ENCODE results near the gene ABCF2.

Gene ABCF2

DNA sequence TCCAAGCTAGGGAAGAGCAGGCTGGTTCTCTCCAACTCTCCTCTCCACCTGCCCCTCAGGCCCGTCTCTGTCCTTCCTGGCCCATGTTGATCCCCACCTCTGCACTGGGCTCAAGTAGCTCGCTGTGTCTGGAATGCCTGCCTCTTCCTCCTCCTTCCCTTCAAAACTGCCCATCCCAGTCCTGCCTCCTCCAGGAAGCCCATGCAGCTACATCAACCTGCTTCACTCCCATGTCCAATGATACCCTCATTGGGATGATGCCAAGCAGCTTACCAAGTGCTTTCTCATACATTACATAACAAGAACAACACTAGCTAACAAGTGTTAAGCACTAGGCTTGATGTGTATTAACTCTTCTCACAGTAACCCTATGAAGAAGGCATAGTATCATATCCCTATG lies 48.2 kb downstream of the ABCF2 start:
- H3K4me1 ChIP-seq (ENCODE audit: control insufficient read depth in 2 of 2, insufficient read depth in 1 of 2, low read depth in 1 of 2, low read length in 2 of 2), result peaks cover 0 to 3% of the 10 kb centered on the region in 2 donors
- no peak overlapping the region for H3K4me2 ChIP-seq (ENCODE audit: insufficient read depth, low read length, poor library complexity, severe bottlenecking)
- no peak overlapping the region for H3K9ac ChIP-seq (ENCODE audit: low read depth, low read length, poor library complexity)
- no peak overlapping the region for H2AFZ ChIP-seq (ENCODE audit: low read length)
- no peak overlapping the region for H3K4ac ChIP-seq (ENCODE audit: low read length)
- H3K79me1 ChIP-seq (ENCODE audit: low read depth, low read length), result no peaks in the 10 kb centered on the region
- H3K4me3 ChIP-seq (ENCODE audit: low read length in 2 of 2), result no peak overlapping the region
- no peak overlapping the region for H4K8ac ChIP-seq (ENCODE audit: low read depth, low read length)
- no peak overlapping the region for H2BK5ac ChIP-seq (ENCODE audit: low read length)
- H2BK15ac ChIP-seq (ENCODE audit: low read length), result no peak overlapping the region
- no peak overlapping the region for H2AK5ac ChIP-seq (ENCODE audit: low read depth, low read length)
- H3K18ac ChIP-seq (ENCODE audit: low read length), result no peak overlapping the region
- no peak for DNase-seq (ENCODE audit: low spot score)
- peaks cover 0 to 4% of the 10 kb centered on the region in 2 donors for H3K9me3 ChIP-seq (replicated peaks in 1 of 2; ENCODE audit: control insufficient read depth in 2 of 2, insufficient read depth in 1 of 2, low read depth in 1 of 2, low read length in 2 of 2)
- no peaks in the 10 kb centered on the region for H3K36me3 ChIP-seq (replicated peaks in 1 of 2; ENCODE audit: control insufficient read depth in 2 of 2, insufficient read depth in 2 of 2, low read length in 2 of 2)
- peaks cover 2 to 52% (median 15%) of the 10 kb centered on the region in 3 experiments for H3K27me3 ChIP-seq (ENCODE audit: control insufficient read depth in 3 of 3, insufficient read depth in 3 of 3, low read depth in 1 of 3, low read length in 3 of 3)
- no peak overlapping the region for H2BK12ac ChIP-seq (ENCODE audit: low read length)
- no CpG with 5 or more reads among the region's 2 CpGs for WGBS, 2 donors (ENCODE audit: extremely low coverage in 2 of 2, insufficient read length in 2 of 2, insufficient replicate concordance in 1 of 2)
- H3K23ac ChIP-seq (ENCODE audit: low read depth, low read length, poor library complexity), result no peak overlapping the region
- H4K91ac ChIP-seq (ENCODE audit: low read depth, low read length, poor library complexity), result no peak overlapping the region
- no peak overlapping the region for H3K14ac ChIP-seq (ENCODE audit: low read length)
- H3K27ac ChIP-seq (replicated peaks; ENCODE audit: low read length), result no peak overlapping the region
- H2BK120ac ChIP-seq (ENCODE audit: low read depth, low read length), result no peak overlapping the region

DNA sequence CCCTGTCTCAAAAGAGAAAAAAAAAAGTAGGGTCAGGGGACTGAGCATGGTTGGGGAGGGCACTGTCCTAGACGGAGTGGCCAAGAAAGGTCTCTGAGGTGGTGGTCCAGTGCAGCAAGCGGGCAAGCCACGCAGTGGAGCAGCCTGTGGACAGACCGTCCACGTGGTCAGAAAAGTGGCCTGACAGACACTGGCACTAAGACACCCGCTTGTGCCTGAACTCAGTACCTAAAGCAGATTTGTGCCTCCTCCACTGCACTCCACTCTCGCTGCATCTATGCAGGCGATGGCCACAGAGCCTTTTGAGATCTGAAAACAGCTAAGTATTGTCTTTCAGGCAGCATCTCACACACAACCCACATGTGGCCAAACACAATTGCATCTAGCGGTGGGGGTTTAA lies 48.8 kb downstream of the ABCF2 start:
- H3K27me3 ChIP-seq (ENCODE audit: control insufficient read depth in 3 of 3, insufficient read depth in 3 of 3, low read depth in 1 of 3, low read length in 3 of 3), result peaks cover 2 to 52% (median 16%) of the 10 kb centered on the region in 3 experiments
- H2AK5ac ChIP-seq (ENCODE audit: low read depth, low read length), result no peak overlapping the region
- no peak overlapping the region for H3K14ac ChIP-seq (ENCODE audit: low read length)
- H3K4me3 ChIP-seq (ENCODE audit: low read length in 2 of 2), result no peak overlapping the region
- H2BK15ac ChIP-seq (ENCODE audit: low read length), result no peak overlapping the region
- no peak overlapping the region for H4K91ac ChIP-seq (ENCODE audit: low read depth, low read length, poor library complexity)
- H3K4me2 ChIP-seq (ENCODE audit: insufficient read depth, low read length, poor library complexity, severe bottlenecking), result no peak overlapping the region
- H4K8ac ChIP-seq (ENCODE audit: low read depth, low read length), result no peak overlapping the region
- no peak for DNase-seq (ENCODE audit: low spot score)
- H3K18ac ChIP-seq (ENCODE audit: low read length), result peak overlapping the region; percentile 62
- peaks cover 0 to 3% of the 10 kb centered on the region in 2 donors for H3K4me1 ChIP-seq (ENCODE audit: control insufficient read depth in 2 of 2, insufficient read depth in 1 of 2, low read depth in 1 of 2, low read length in 2 of 2)
- H2AFZ ChIP-seq (ENCODE audit: low read length), result no peak overlapping the region
- no peak overlapping the region for H2BK120ac ChIP-seq (ENCODE audit: low read depth, low read length)
- WGBS, 2 donors (ENCODE audit: extremely low coverage in 2 of 2, insufficient read length in 2 of 2, insufficient replicate concordance in 1 of 2), result no CpG with 5 or more reads among the region's 9 CpGs
- H3K23ac ChIP-seq (ENCODE audit: low read depth, low read length, poor library complexity), result no peak overlapping the region
- peaks cover 0 to 9% of the 10 kb centered on the region in 2 donors for H3K9me3 ChIP-seq (replicated peaks in 1 of 2; ENCODE audit: control insufficient read depth in 2 of 2, insufficient read depth in 1 of 2, low read depth in 1 of 2, low read length in 2 of 2)
- no peaks in the 10 kb centered on the region for H3K36me3 ChIP-seq (replicated peaks in 1 of 2; ENCODE audit: control insufficient read depth in 2 of 2, insufficient read depth in 2 of 2, low read length in 2 of 2)
- no peak overlapping the region for H3K4ac ChIP-seq (ENCODE audit: low read length)
- H3K9ac ChIP-seq (ENCODE audit: low read depth, low read length, poor library complexity), result no peak overlapping the region
- H3K79me1 ChIP-seq (ENCODE audit: low read depth, low read length), result no peaks in the 10 kb centered on the region
- H3K27ac ChIP-seq (replicated peaks; ENCODE audit: low read length), result no peak overlapping the region
- H2BK12ac ChIP-seq (ENCODE audit: low read length), result no peak overlapping the region
- no peak overlapping the region for H2BK5ac ChIP-seq (ENCODE audit: low read length)

DNA sequence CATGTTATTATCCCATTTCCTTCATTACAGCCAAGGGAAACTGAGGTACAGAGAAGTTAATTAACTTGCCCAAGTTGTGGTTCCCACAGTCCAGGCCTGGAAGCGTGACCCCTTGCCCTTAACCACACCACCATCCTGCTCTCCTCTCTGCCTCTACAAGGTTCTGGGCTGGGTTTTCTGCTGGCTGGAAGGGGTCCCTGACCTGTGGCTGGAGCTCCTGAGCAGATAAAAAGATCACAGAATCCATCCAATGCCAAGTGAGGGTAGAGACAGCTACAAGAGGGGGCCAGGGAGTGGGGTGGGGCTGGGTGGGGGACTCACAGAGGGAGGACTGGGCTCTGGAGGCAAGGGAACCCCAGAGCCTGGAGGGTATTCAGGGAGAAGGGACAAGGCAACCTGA lies 49.7 kb downstream of the ABCF2 start:
- H3K9me3 ChIP-seq (replicated peaks in 1 of 2; ENCODE audit: control insufficient read depth in 2 of 2, insufficient read depth in 1 of 2, low read depth in 1 of 2, low read length in 2 of 2), result peaks cover 0 to 12% of the 10 kb centered on the region in 2 donors
- no peak for DNase-seq (ENCODE audit: low spot score)
- H2AK5ac ChIP-seq (ENCODE audit: low read depth, low read length), result no peak overlapping the region
- H3K27ac ChIP-seq (replicated peaks; ENCODE audit: low read length), result no peak overlapping the region
- no peak overlapping the region for H2BK5ac ChIP-seq (ENCODE audit: low read length)
- no peak overlapping the region for H3K4me2 ChIP-seq (ENCODE audit: insufficient read depth, low read length, poor library complexity, severe bottlenecking)
- H3K9ac ChIP-seq (ENCODE audit: low read depth, low read length, poor library complexity), result no peak overlapping the region
- H3K4me1 ChIP-seq (ENCODE audit: control insufficient read depth in 2 of 2, insufficient read depth in 1 of 2, low read depth in 1 of 2, low read length in 2 of 2), result peaks cover 0 to 3% of the 10 kb centered on the region in 2 donors
- H2AFZ ChIP-seq (ENCODE audit: low read length), result no peak overlapping the region
- H4K8ac ChIP-seq (ENCODE audit: low read depth, low read length), result no peak overlapping the region
- no CpG with 5 or more reads among the region's 1 CpG for WGBS, 2 donors (ENCODE audit: extremely low coverage in 2 of 2, insufficient read length in 2 of 2, insufficient replicate concordance in 1 of 2)
- H3K79me1 ChIP-seq (ENCODE audit: low read depth, low read length), result no peaks in the 10 kb centered on the region
- H3K23ac ChIP-seq (ENCODE audit: low read depth, low read length, poor library complexity), result no peak overlapping the region
- H3K14ac ChIP-seq (ENCODE audit: low read length), result no peak overlapping the region
- H3K18ac ChIP-seq (ENCODE audit: low read length), result no peak overlapping the region
- H2BK15ac ChIP-seq (ENCODE audit: low read length), result no peak overlapping the region
- peaks cover 2 to 48% (median 19%) of the 10 kb centered on the region in 3 experiments for H3K27me3 ChIP-seq (ENCODE audit: control insufficient read depth in 3 of 3, insufficient read depth in 3 of 3, low read depth in 1 of 3, low read length in 3 of 3)
- H2BK12ac ChIP-seq (ENCODE audit: low read length), result no peak overlapping the region
- no peak overlapping the region for H3K4me3 ChIP-seq (ENCODE audit: low read length in 2 of 2)
- no peak overlapping the region for H4K91ac ChIP-seq (ENCODE audit: low read depth, low read length, poor library complexity)
- no peaks in the 10 kb centered on the region for H3K36me3 ChIP-seq (replicated peaks in 1 of 2; ENCODE audit: control insufficient read depth in 2 of 2, insufficient read depth in 2 of 2, low read length in 2 of 2)
- no peak overlapping the region for H3K4ac ChIP-seq (ENCODE audit: low read length)
- no peak overlapping the region for H2BK120ac ChIP-seq (ENCODE audit: low read depth, low read length)

DNA sequence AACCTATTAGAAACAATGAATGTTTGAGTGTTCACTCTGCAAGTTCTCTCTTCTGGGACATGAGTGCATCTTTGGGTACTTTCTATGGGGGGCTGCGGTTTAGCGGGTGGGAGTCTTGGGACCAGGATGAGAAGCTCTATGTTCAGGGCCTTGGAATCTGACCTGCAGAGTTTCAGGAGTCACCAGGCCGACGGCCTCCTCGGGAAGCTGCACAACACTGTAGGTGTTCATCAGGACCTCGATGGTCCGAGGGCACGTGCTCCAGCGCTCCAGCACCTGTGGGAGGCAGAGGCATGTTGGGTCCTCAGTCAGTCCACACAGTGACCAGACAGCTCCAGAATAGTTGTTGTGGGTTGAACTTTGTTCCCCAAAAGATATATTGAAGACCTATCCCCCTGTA lies 50.6 kb downstream of the ABCF2 start:
- no peak overlapping the region for H2BK12ac ChIP-seq (ENCODE audit: low read length)
- H2AFZ ChIP-seq (ENCODE audit: low read length), result no peak overlapping the region
- H2AK5ac ChIP-seq (ENCODE audit: low read depth, low read length), result no peak overlapping the region
- no peak overlapping the region for H4K8ac ChIP-seq (ENCODE audit: low read depth, low read length)
- peaks cover 0 to 12% of the 10 kb centered on the region in 2 donors for H3K9me3 ChIP-seq (replicated peaks in 1 of 2; ENCODE audit: control insufficient read depth in 2 of 2, insufficient read depth in 1 of 2, low read depth in 1 of 2, low read length in 2 of 2)
- no peak overlapping the region for H3K18ac ChIP-seq (ENCODE audit: low read length)
- no peak overlapping the region for H4K91ac ChIP-seq (ENCODE audit: low read depth, low read length, poor library complexity)
- H3K27ac ChIP-seq (replicated peaks; ENCODE audit: low read length), result no peak overlapping the region
- peaks cover 0 to 3% of the 10 kb centered on the region in 2 donors for H3K4me1 ChIP-seq (ENCODE audit: control insufficient read depth in 2 of 2, insufficient read depth in 1 of 2, low read depth in 1 of 2, low read length in 2 of 2)
- DNase-seq (ENCODE audit: low spot score), result no peak
- peaks cover 2 to 50% (median 19%) of the 10 kb centered on the region in 3 experiments for H3K27me3 ChIP-seq (ENCODE audit: control insufficient read depth in 3 of 3, insufficient read depth in 3 of 3, low read depth in 1 of 3, low read length in 3 of 3)
- H3K14ac ChIP-seq (ENCODE audit: low read length), result no peak overlapping the region
- no peak overlapping the region for H2BK15ac ChIP-seq (ENCODE audit: low read length)
- no peak overlapping the region for H3K4ac ChIP-seq (ENCODE audit: low read length)
- no peak overlapping the region for H2BK120ac ChIP-seq (ENCODE audit: low read depth, low read length)
- no peak overlapping the region for H3K23ac ChIP-seq (ENCODE audit: low read depth, low read length, poor library complexity)
- H3K36me3 ChIP-seq (replicated peaks in 1 of 2; ENCODE audit: control insufficient read depth in 2 of 2, insufficient read depth in 2 of 2, low read length in 2 of 2), result no peaks in the 10 kb centered on the region
- H2BK5ac ChIP-seq (ENCODE audit: low read length), result no peak overlapping the region
- H3K4me3 ChIP-seq (ENCODE audit: low read length in 2 of 2), result no peak overlapping the region
- WGBS, 2 donors (ENCODE audit: extremely low coverage in 2 of 2, insufficient read length in 2 of 2, insufficient replicate concordance in 1 of 2), result no CpG with 5 or more reads among the region's 9 CpGs
- H3K4me2 ChIP-seq (ENCODE audit: insufficient read depth, low read length, poor library complexity, severe bottlenecking), result no peak overlapping the region
- H3K9ac ChIP-seq (ENCODE audit: low read depth, low read length, poor library complexity), result no peak overlapping the region
- no peaks in the 10 kb centered on the region for H3K79me1 ChIP-seq (ENCODE audit: low read depth, low read length)

All from neuronal stem cell (in vitro differentiated cells).